ENCODE results near the gene SCN1B.

DNA sequence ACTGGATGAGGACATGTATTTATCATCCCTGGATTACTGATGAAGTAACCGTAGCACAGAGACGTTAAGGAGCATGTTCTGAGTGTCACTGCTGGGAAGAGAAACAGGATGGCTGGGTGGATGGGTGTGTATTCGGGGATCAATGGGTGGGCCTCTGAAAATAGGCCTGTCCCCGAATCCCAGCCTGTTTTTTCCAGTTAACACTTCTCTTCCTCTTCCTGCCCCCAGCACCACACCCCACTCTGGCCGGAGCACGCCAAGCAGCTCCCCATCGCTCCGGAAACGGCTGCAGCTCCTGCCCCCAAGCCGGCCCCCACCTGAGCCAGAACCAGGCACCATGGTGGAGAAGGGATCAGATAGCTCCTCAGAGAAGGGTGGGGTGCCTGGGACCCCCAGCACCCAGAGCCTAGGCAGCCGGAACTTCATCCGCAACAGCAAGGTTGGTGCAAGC lies 21.4 kb upstream of the SCN1B start:
- TF ChIP-seq, protein P1, sequence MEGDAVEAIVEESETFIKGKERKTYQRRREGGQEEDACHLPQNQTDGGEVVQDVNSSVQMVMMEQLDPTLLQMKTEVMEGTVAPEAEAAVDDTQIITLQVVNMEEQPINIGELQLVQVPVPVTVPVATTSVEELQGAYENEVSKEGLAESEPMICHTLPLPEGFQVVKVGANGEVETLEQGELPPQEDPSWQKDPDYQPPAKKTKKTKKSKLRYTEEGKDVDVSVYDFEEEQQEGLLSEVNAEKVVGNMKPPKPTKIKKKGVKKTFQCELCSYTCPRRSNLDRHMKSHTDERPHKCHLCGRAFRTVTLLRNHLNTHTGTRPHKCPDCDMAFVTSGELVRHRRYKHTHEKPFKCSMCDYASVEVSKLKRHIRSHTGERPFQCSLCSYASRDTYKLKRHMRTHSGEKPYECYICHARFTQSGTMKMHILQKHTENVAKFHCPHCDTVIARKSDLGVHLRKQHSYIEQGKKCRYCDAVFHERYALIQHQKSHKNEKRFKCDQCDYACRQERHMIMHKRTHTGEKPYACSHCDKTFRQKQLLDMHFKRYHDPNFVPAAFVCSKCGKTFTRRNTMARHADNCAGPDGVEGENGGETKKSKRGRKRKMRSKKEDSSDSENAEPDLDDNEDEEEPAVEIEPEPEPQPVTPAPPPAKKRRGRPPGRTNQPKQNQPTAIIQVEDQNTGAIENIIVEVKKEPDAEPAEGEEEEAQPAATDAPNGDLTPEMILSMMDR (IDR thresholded peaks at IDR 0.05): no peak
- TF ChIP-seq POLR2AphosphoS5 (IDR thresholded peaks at IDR 0.05): peak in 1 of 2 donors; percentile 51
